VCaP (cell line): Measurements from ENCODE around the gene CPN2.

ENCODE experiments used
- H3K27ac ChIP-seq: fragments of 450-650 bp; 2 replicates; pipeline ENCODE4 v1.5.1; 2017
- TF ChIP-seq, protein P1 (sequence below): fragments of 450-650 bp; conservative IDR thresholded peaks from 2 replicates; pipeline ENCODE4 v1.5.1; 2017; ENCODE audit warnings: mild to moderate bottlenecking, moderate library complexity

CPN2 gene

DNA sequence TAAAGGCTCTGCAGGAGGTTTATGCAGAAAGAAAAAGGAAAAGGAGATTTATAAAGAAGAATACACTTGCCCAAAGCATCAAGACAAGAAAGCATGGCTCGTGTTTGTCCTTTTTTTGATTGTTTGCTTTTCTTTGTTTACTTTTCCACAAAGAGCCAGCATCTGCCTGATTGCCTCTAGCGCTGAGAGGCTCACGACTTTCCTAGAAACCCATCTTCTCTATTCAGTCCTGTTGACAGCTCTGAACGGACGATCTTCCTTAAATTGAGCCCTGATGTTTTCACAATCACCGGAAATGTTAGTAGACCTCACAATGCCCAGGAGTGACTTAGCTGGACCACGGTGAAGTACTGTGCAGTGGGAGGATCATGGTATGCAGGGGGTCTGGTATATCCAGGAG is 35.5 kb upstream of the CPN2 start:
- TF ChIP-seq, protein P1, sequence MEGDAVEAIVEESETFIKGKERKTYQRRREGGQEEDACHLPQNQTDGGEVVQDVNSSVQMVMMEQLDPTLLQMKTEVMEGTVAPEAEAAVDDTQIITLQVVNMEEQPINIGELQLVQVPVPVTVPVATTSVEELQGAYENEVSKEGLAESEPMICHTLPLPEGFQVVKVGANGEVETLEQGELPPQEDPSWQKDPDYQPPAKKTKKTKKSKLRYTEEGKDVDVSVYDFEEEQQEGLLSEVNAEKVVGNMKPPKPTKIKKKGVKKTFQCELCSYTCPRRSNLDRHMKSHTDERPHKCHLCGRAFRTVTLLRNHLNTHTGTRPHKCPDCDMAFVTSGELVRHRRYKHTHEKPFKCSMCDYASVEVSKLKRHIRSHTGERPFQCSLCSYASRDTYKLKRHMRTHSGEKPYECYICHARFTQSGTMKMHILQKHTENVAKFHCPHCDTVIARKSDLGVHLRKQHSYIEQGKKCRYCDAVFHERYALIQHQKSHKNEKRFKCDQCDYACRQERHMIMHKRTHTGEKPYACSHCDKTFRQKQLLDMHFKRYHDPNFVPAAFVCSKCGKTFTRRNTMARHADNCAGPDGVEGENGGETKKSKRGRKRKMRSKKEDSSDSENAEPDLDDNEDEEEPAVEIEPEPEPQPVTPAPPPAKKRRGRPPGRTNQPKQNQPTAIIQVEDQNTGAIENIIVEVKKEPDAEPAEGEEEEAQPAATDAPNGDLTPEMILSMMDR: no peak
- H3K27ac ChIP-seq: no peak overlapping the region

- H3K27ac ChIP-seq: no peak overlapping the region
- TF ChIP-seq, protein P1: no peak
Observed at GRCh38 chr3:194386066-194386465, 34.9 kb upstream of the CPN2 start.

- TF ChIP-seq, protein P1: no peak
- no peak overlapping the region for H3K27ac ChIP-seq
Observed at GRCh38 chr3:194384569-194385001, 33.5 kb upstream of the CPN2 start.

DNA sequence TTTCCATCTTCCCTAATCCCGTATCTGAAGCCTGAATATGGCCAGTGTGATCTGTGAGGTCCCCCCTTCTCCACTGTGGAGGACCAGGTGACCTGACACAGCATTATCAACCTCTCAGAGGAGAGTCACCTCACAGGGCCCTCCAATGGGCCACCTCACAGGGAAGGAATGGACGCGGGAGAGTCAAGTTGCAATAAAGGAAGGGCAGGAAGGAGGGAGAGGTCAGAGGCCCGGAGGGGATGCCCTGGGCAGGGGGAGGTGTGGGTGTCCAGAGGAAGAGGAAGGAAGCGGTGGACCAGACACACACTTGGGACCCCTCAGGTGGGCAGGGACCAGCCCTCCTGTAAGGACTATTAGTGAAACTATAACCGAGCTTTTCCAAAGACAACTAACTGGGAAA is 33.0 kb upstream of the CPN2 start:
- TF ChIP-seq, protein P1: no peak
- H3K27ac ChIP-seq: no peak overlapping the region

DNA sequence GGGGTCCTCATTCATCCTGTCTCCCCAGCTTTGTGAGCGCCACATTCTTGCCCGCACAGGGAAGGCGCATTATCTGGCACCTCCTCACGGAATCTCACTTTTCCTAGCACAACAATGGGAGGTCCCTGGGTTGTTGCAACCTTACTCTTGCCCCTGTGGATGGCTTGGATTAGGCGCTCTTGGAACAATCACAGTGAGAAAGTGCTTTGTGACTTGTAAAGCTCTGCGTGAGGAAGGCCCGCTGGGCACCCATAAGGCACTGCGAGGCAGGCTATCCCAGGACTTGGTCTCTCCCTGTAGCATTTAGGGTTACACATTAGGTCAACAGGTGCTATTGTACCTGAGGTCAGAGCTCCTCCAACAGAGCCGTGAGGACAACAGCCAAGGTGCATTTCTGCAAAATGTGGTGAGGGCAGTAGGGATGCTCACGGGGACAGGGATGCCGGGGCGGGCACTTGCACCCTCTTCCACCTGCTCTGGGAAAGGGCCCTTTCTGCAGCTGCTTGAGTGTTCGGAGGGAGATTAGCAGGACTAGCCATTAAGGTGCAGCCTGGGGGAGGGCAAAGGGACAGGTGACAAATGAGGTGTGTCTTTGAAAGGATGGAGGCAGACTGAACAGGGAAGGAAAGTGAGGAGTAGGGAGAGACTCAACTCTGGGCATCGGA is 32.3 kb upstream of the CPN2 start:
- H3K27ac ChIP-seq: no peak overlapping the region
- TF ChIP-seq, protein P1: no peak

GRCh38 chr3:194382892-194383223 is 31.7 kb upstream of the CPN2 start:
- no peak overlapping the region for H3K27ac ChIP-seq
- TF ChIP-seq, protein P1: no peak

- no peak overlapping the region for H3K27ac ChIP-seq
- TF ChIP-seq, protein P1: no peak
Observed at GRCh38 chr3:194382196-194382891, 31.2 kb upstream of the CPN2 start.
